Right ventricle myocardium inferior (tissue), 1 donor: ENCODE measurements around the gene DAP3. TPM values are rescaled to one million over a fixed set of nuclear protein-coding genes. Genes with fewer than 3 reads are reported as not detected.
"Not testable (repeated sequence)": the region's sequence is repeated elsewhere in the genome, so short reads cannot be mapped to it uniquely, and the experiment has no call there.

Experiments used
- ATAC-seq: fragments of 200-7000 bp; cut with Tn5 transposase; one replicate; pipeline ENCODE4 v1.9.1; 2020; ENCODE audit warnings: mild to moderate bottlenecking, moderate library complexity
- DNase-seq: peaks from one replicate; pipeline ENCODE4 v3.0.0; 2021; ENCODE audit errors: missing footprints
- intact Hi-C: fragments of 100-400 bp; cut with DNase I; formaldehyde crosslinking; loops from one replicate; pipeline ENCODE4 v1.11.0; 2022
- total RNA-seq: library from RNA; stranded (reverse); fragmentation: NEBNext Ultra II Directional; extraction: Animal tissue kit (Norgen Biotek cat#: 25700); gene quantifications from one replicate; pipeline ENCODE4 v1.2.1, GENCODE V29; 2021
- donor health status: DM: no; HTN: yes; CAD: no; lungs with severe emphysema.

Gene DAP3
- total RNA-seq, 1 donor from 2014 or later, result 105 TPM

- DNase-seq (no peak), ATAC-seq (no peak)
- intact Hi-C loops, result loop anchor here (5.0 kb wide), 1 partner anchor 157 kb away; no protein-coding TSS in a partner anchor
Observed at GRCh38 chr1:155759966-155760630, 71.2 kb downstream of the DAP3 start.

- no peak for ATAC-seq
- DNase-seq, result no peak
- intact Hi-C loops, result no loop called here
Observed at GRCh38 chr1:155760751-155761475, 72.0 kb downstream of the DAP3 start.

- no peak for ATAC-seq
- intact Hi-C loops, result no loop called here
Observed at GRCh38 chr1:155761736-155762405, 73.0 kb downstream of the DAP3 start.

GRCh38 chr1:155763090-155763815 lies 74.4 kb downstream of the DAP3 start:
- ATAC-seq, result not testable (repeated sequence)

More at GRCh38 chr1:155761736-155762405, 73.0 kb downstream of the DAP3 start:
- DNase-seq, result no peak

GRCh38 chr1:155763989-155764388 lies 75.1 kb downstream of the DAP3 start:
- ATAC-seq, intact Hi-C loops, DNase-seq: not testable (repeated sequence)

More at GRCh38 chr1:155763090-155763815, 74.4 kb downstream of the DAP3 start:
- DNase-seq, intact Hi-C loops: not testable (repeated sequence)

- intact Hi-C loops, DNase-seq, ATAC-seq: not testable (repeated sequence)
Observed at GRCh38 chr1:155767399-155767989, 78.6 kb downstream of the DAP3 start.

GRCh38 chr1:155769257-155769656 lies 80.4 kb downstream of the DAP3 start:
- no peak for ATAC-seq
- DNase-seq, result no peak
- intact Hi-C loops, result no loop called here

- ATAC-seq (no peak), DNase-seq (no peak)
- intact Hi-C loops, result no loop called here
Observed at GRCh38 chr1:155773221-155773620, 84.3 kb downstream of the DAP3 start.

GRCh38 chr1:155776414-155776813 lies 87.5 kb downstream of the DAP3 start:
- DNase-seq, result no peak
- intact Hi-C loops, result no loop called here
- no peak for ATAC-seq

- no peak for ATAC-seq
- intact Hi-C loops, result no loop called here
- no peak for DNase-seq
Observed at GRCh38 chr1:155777582-155777981, 88.7 kb downstream of the DAP3 start.

Other genes with a start within 250 kb of the DAP3 start
- gene ASH1L, start 126.3 kb upstream of the DAP3 start, total RNA-seq, result 40.3 TPM
- 15.3 TPM for gene MSTO1, start 78.9 kb upstream of the DAP3 start, total RNA-seq
- gene YY1AP1, start 317 bp upstream of the DAP3 start, total RNA-seq, result 62.6 TPM
- 19.3 TPM for gene GON4L, start 168.1 kb downstream of the DAP3 start, total RNA-seq
- gene SYT11, start 170.5 kb downstream of the DAP3 start, total RNA-seq, result 9.2 TPM
- gene RIT1, start 222.3 kb downstream of the DAP3 start, total RNA-seq, result 21.7 TPM
- 22.0 TPM for gene KHDC4, start 245.3 kb downstream of the DAP3 start, total RNA-seq